Spleen (tissue), 7 donors: Measurements from ENCODE around the gene SIRPB1.
"Not testable (repeated sequence)": the region's sequence is repeated elsewhere in the genome, so short reads cannot be mapped to it uniquely, and the experiment has no call there.

Experiments used
- CTCF ChIP-seq, 11 experiments: fragments of 200-600 bp in 7 of 11; fragments of 450-650 bp in 4 of 11; sonication (generic) in 4 of 11; IDR thresholded peaks in 8 of 11; conservative IDR thresholded peaks in 3 of 11; 1 replicate in 7 of 11; 2 replicates in 4 of 11; pipeline versions ENCODE4 v1.4.0 to v1.8.0; 2016 to 2021; ENCODE audit warnings: antibody characterized with exemption in 11 of 11, inconsistent platforms in 4 of 11, mild to moderate bottlenecking in 1 of 11
- POLR2A ChIP-seq, 3 donors: fragments of 450-650 bp; IDR thresholded peaks; one replicate each; pipeline ENCODE4 v1.5.1; 2017; ENCODE audit warnings: antibody characterized with exemption in 3 of 3, mild to moderate bottlenecking in 1 of 3
- donor health status: DM: no; HTN: no; CAD: no; lungs with moderate emphysema.
- donor health status: DM: no; HTN: no; CAD: no.
- donor health status: DM: no; HTN: no; CAD: no.

GRCh38 chr20:1610404-1610803, 9.4 kb downstream of the SIRPB1 start:
- TF ChIP-seq CTCF (IDR thresholded peaks at IDR 0.05 in 8 of 11, conservative IDR thresholded peaks at IDR 0.05 in 3 of 11); POLR2A (IDR thresholded peaks at IDR 0.05): not testable (repeated sequence)
